T follicular helper cell (primary cell): ENCODE results near the gene AP3S2.
"Not testable (repeated sequence)": the region's sequence is repeated elsewhere in the genome, so short reads cannot be mapped to it uniquely, and the experiment has no call there.

ENCODE experiments used
- DNase-seq: peaks from one replicate; pipeline ENCODE4 v3.0.0-alpha.2; 2020; ENCODE audit warnings: low read depth

AP3S2 gene

GRCh38 chr15:89864958-89865739 lies 28.6 kb downstream of the AP3S2 start:
- no peak for DNase-seq

GRCh38 chr15:89863918-89864317 lies 29.9 kb downstream of the AP3S2 start:
- DNase-seq, result no peak

GRCh38 chr15:89860891-89861290 lies 32.9 kb downstream of the AP3S2 start:
- DNase-seq, result no peak

DNA sequence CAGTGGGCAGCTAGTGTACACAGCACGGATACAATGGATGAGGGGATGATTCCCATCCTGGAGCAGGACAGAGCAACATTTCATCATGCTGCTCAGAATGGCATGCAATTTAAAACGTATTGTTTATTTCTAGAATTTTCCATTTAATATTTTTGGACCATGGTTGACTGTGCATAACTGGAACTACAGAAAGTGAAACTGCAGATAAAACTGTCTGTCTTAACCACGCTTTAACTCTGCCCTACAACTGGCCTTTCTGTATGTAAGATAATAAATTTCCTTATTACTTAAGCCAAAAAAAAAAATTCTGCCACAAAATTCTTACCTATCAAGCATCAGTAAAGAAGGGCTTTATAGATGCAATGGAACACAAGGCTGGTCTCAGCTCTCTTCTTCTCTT lies 33.4 kb downstream of the AP3S2 start:
- DNase-seq, result no peak

- DNase-seq, result no peak
These were observed 34.9 kb downstream of the AP3S2 start for GRCh38 chr15:89858661-89859458.

DNA sequence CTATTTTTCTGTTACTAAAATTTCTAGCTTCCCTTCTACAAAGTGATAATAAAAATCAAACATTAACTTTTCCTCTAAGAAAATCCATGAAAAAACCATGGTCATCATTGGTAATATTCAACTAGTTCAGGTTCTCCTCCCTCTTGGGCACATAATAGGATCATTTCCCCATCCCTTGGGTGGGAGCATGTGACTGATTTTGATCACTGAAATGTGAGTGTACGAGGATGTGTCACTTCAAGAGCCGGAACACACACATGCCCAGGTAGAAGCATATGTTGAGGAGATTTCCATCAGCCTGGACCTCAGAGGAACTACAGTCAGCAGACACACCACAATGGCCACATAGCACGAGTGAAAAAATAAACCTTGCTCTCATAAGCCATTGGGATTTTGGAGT lies 36.1 kb downstream of the AP3S2 start:
- no peak for DNase-seq

DNA sequence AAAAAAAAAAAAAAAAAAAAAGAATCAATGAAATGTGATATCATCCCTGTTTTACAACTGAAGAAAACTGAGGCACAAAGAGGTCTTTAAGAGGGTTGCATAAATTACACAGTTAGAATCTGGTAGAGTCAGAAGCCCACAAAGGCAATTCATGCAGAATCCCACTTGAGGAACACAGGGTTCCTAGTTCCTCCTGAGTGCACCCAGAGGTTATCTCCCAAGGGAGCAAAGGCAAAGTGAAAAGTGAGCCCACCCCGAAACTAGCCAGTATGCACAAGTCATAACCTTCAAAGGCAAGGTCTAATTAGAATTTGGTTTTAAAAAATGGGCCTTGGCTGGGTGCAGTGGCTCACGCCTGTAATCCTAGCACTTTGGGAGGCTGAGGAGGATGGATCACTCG lies 37.8 kb downstream of the AP3S2 start:
- no peak for DNase-seq

- DNase-seq, result not testable (repeated sequence)
These were observed 38.9 kb downstream of the AP3S2 start for GRCh38 chr15:89854863-89855262.

DNA sequence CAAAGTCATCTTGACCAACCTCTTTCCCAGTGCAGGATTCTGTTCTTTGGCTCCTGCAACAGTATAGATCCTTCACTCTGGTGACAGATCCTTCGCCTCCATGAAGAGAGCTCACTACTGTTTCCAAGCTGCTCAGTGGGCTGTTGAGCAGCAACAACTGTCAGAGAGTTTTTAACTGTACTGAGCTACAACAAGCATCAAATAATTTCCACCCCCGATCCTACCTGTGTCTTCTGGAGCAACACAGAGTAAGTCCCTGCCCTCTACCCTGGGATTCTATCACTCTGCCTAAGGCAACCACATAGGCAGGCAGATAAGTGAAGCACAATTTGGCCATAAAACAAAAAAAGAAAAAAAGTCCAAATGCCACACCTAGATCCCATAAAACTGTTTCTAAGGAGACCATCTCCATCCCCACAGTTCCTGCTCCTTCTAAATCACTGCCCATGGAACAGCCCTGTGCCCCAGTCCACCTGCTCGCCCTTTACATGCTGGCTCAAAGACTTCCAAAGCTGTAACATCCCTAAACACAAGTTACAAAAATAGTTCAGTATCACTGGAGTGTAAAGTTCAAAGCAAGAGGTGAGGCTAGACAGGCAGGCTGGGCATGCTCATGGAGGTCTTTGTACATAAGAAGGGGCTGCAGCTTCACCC lies 41.3 kb downstream of the AP3S2 start:
- no peak for DNase-seq

DNA sequence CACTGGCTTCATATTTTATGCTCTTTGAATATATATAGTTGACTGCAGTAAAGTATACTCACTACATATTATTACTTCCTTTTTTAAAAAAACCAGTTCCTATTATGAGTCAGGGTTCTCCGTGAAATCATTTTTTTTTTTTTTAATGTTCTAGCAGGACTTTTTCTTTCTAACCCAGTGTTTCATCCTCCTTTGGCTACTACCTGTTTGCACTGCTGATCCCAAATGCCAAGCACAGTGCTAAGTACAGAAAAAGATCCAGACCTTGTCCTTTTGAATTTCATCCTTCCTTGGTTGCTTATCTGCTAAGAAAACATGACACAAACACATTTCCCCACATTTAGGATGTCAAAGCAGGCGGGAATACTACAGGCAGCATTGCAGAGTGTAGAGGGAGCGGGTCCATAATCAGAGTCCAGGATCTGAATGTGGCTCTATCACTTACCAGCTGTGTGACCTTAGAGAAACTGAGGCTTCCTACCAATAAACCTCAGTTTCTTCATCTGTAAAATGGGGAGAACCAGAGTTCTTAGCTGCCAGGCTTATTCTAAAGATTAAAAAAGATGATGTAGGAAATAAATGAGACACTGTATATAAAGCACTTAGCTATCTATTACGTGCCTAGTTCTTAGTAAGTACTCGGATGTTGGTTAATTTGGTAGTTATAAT lies 42.0 kb downstream of the AP3S2 start:
- no peak for DNase-seq

DNA sequence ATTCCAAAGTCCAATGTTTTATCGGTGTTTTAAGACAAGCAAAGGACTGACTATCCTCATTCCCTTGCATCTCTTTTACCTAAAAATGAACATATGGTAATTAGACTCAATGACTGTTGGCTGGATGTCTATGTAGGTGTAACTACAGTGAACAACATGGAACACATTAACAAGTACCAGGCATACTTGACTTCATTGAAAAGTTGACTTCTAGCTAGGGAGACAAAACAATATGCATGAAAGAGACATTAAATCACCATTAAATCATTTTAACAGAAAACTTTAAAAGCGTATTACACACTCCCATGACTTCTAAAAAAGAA lies 44.9 kb downstream of the AP3S2 start:
- DNase-seq, result no peak

GRCh38 chr15:89847101-89847500 lies 46.7 kb downstream of the AP3S2 start:
- DNase-seq, result no peak

- DNase-seq, result no peak
These were observed 48.4 kb downstream of the AP3S2 start for GRCh38 chr15:89845305-89845893.

- no peak for DNase-seq
These were observed 51.8 kb downstream of the AP3S2 start for GRCh38 chr15:89841962-89842361.

GRCh38 chr15:89841306-89841705 lies 52.5 kb downstream of the AP3S2 start:
- DNase-seq, result no peak

DNA sequence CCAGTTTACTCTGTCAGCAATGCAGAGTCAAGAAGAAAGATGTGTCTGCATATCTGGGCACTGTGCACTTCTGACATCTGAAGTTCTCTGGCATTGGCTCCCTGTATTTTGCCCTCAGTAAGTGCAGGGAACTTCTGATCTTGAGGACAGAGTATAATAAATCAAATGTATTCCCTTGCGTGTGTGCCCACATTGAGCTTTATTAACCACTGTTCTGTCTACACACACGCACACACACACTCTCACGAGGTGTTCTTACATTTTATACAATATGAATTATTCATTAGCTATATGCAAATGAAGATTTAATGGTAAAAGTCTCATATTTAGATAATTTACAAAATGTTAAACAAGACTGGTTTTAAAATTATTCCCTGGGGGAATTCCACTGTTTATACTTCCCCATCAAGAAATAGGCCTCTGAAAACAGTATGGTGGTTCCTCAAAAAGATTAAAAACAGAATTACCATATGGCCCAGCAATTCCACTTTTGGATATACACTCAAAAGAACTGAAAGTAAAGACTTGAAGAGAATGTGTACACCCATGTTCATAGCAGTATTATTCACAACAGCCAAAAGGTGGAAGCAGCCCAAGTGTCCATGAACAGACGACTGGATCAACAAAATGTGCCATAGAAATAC lies 54.5 kb downstream of the AP3S2 start:
- no peak for DNase-seq

DNA sequence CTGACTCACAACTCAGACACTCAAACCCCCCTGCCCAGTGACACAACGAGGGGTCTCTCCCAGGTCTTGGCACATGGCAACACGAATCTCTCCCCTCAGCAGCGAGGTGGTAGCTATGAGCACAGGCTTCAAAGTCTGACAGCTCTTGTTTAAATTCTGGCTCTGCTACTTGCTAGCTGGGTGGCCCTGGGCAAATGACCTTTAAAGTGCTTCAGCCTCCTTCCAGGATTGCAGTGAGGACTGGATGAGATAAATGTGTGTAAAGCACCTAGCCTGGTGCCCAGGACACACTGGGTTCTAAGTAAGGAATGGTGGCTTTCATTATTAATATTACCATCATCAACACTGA lies 56.0 kb downstream of the AP3S2 start:
- no peak for DNase-seq

DNA sequence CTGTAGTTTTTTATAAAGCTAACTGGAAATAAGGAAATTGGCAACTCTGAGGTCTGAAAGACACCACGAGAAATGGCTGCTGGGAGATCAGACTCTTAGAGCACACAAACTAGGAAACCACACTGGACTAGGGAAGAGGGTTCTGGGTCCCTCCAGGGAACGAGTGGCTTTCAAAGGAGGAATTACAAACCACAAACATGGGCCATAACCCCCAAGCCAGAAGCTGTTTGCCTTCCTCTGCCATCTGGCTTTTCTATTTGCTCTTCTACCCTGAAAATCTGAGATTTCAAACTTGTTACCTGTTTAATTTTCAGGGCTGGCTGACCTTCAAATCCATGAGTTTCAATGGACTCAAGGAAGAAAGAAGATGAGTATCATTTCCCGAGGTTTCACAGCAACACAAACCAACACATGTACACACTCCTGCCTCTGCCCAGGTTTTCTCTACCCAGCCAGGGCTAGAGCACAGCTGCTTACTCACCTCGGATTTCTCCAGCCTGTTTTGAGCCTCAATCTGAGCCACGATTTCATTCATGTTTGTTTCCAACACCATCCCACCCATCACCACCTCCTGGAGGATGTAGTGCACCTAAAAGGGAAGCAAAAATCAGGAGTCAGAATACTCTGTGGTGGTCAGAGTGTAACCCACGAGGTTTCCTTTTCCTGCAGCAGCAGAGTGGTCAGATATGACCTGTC lies 56.5 kb downstream of the AP3S2 start:
- no peak for DNase-seq

DNA sequence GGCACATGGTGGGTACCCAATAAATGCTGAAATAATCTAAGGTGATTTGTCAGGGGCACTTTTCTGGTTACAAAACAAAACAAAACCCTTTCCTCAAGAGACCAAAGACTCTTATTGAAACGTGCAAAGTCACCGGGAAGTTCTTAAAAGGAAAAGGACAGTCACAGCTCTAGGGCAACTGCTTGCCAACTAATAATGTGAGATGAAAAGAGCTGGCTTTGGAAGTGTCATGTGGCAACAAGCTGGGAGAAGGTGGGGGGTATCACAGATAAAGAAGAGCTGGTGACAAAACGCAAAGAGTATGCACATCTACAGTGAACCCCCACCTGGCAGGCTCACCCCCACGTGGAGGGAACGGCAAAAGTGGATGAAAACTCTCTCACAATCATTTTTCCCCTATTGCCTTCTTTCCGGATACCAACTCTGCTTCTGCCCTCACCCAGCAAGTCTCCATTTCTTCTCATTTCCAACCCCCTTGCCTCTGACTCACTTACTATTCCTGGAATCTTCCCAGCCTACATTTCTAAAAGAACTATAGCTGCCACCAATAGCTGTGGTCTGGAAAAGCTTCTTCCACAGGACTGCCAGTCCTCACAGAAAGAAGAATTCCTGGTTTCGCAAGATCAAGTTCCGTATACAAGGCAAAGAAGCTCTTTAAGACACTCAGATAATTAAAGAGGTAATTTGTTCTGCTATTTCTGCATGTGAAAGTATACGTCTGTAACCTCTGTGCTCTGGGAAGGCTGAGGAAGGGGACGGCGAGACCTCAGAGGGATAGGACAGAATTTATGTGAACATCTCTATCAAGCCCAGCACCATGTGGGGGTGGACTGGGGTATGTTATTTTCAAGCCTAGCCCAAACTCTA lies 57.3 kb downstream of the AP3S2 start:
- no peak for DNase-seq

- DNase-seq, result no peak
These were observed 58.6 kb downstream of the AP3S2 start for GRCh38 chr15:89835176-89835564.
